Keratinocyte (primary cell): Measurements from ENCODE around the gene ANKMY1. TPM values are rescaled to one million over a fixed set of nuclear protein-coding genes. Genes with fewer than 3 reads are reported as not detected.

Experiments
- DNase-seq: peaks from one replicate; pipeline ENCODE4 v3.0.0-alpha.2; 2011; ENCODE audit warnings: low read depth, missing footprints, low spot score
- FAIRE-seq: peaks from 2 replicates; lab custom pipeline; 2011; peaks lifted over from hg19 to GRCh38; lab: Jason Lieb, UNC
- H2AFZ ChIP-seq: 2 replicates; pipeline ENCODE4 v1.6.0; 2012; ENCODE audit warnings: low read length, control low read depth, inconsistent platforms; ENCODE audit not compliant: control insufficient read depth
- H3K27ac ChIP-seq: 2 replicates; pipeline ENCODE4 v1.5.1; 2011; ENCODE audit warnings: low read length; ENCODE audit not compliant: control insufficient read depth, insufficient read depth
- H3K27me3 ChIP-seq: 3 replicates; pipeline ENCODE4 v1.6.0; 2011; ENCODE audit warnings: low read length; ENCODE audit not compliant: control insufficient read depth, insufficient read depth; ENCODE audit errors: extremely low read depth
- H3K36me3 ChIP-seq, 2 experiments: 2 replicates in 1 of 2; 3 replicates in 1 of 2; pipeline ENCODE4 v1.5.1; 2011; ENCODE audit warnings: low read length in 2 of 2, mild to moderate bottlenecking in 1 of 2; ENCODE audit not compliant: control insufficient read depth in 2 of 2, insufficient read depth in 2 of 2; ENCODE audit errors: extremely low read depth in 1 of 2
- H3K4me1 ChIP-seq: 3 replicates; pipeline ENCODE4 v1.5.1; 2011; ENCODE audit warnings: low read length; ENCODE audit not compliant: control insufficient read depth, insufficient read depth; ENCODE audit errors: extremely low read depth
- H3K4me2 ChIP-seq: 3 replicates; pipeline ENCODE4 v1.6.0; 2011; ENCODE audit warnings: low read depth, low read length; ENCODE audit not compliant: control insufficient read depth, insufficient read depth; ENCODE audit errors: extremely low read depth
- H3K4me3 ChIP-seq, 3 experiments: fragments of 200-600 bp in 1 of 3; sonication (generic) in 1 of 3; 2 replicates in 2 of 3; 3 replicates in 1 of 3; pipeline ENCODE4 v1.5.1; 2011 to 2016; ENCODE audit warnings: low read length in 3 of 3, mild to moderate bottlenecking in 3 of 3, control low read depth in 2 of 3, inconsistent platforms in 1 of 3, low read depth in 1 of 3, mixed read lengths in 1 of 3, mixed run types in 1 of 3, moderate library complexity in 1 of 3; ENCODE audit not compliant: control insufficient read depth in 2 of 3, insufficient read depth in 2 of 3; ENCODE audit errors: extremely low read depth in 1 of 3
- H3K79me2 ChIP-seq: 2 replicates; pipeline ENCODE4 v1.6.0; 2012; ENCODE audit warnings: low read length; ENCODE audit not compliant: control insufficient read depth, insufficient read depth
- H3K9ac ChIP-seq: 3 replicates; pipeline ENCODE4 v1.6.0; 2011; ENCODE audit warnings: low read length; ENCODE audit not compliant: control insufficient read depth, insufficient read depth; ENCODE audit errors: extremely low read depth
- H3K9me1 ChIP-seq: 3 replicates; pipeline ENCODE4 v1.6.0; 2011; ENCODE audit warnings: low read length; ENCODE audit not compliant: control insufficient read depth, insufficient read depth; ENCODE audit errors: extremely low read depth
- H3K9me3 ChIP-seq: 2 replicates; pipeline ENCODE4 v1.5.1; 2012; ENCODE audit warnings: low read depth, low read length; ENCODE audit not compliant: control insufficient read depth
- H4K20me1 ChIP-seq: 3 replicates; pipeline ENCODE4 v1.6.0; 2011; ENCODE audit warnings: low read length; ENCODE audit not compliant: control insufficient read depth, insufficient read depth; ENCODE audit errors: extremely low read depth
- EZH2 ChIP-seq: IDR thresholded peaks from one replicate; pipeline ENCODE4 v1.6.1; 2012; ENCODE audit warnings: inconsistent platforms, mild to moderate bottlenecking, low read length, moderate library complexity
- dilution Hi-C: fragments of 300-500 bp; cut with MboI; formaldehyde crosslinking; loops from one replicate; pipeline ENCODE4 v1.7.0; 2020; ENCODE audit warnings: low sequenced_read_pairs; ENCODE audit not compliant: extremely low pct_ligation_motif_present
- polyA plus RNA-seq, 5 experiments: library from polyadenylated mRNA; depleted of rRNA in 3 of 5; stranded (reverse) in 3 of 5; stranded (forward) in 1 of 5; unstranded in 1 of 5; fragments of >200 nt; gene quantifications; 1 replicate in 1 of 5; 2 replicates in 3 of 5; 3 replicates in 1 of 5; pipeline versions ENCODE4 v1.2.1 to v1.2.3, GENCODE V29; 2011 to 2012; ENCODE audit warnings: missing spikeins in 2 of 5, low read depth in 1 of 5, low replicate concordance in 1 of 5
- TF ChIP-seq, protein P1 (sequence below), 3 experiments: IDR thresholded peaks in 1 of 3; conservative IDR thresholded peaks in 1 of 3; optimal IDR thresholded peaks in 1 of 3; 2 replicates in 2 of 3; 3 replicates in 1 of 3; pipeline versions ENCODE3 to v1.5.1; 2011; ENCODE audit warnings: low read length in 3 of 3, mild to moderate bottlenecking in 3 of 3, moderate library complexity in 2 of 3, control low read depth in 1 of 3, inconsistent platforms in 1 of 3; ENCODE audit not compliant: insufficient read depth in 2 of 3; ENCODE audit errors: extremely low read depth in 1 of 3

Gene ANKMY1
- polyA plus RNA-seq, 1 donor (not counting 4 experiments of a cell fraction or from before 2014, with no cell fraction given), result 3.3 TPM

DNA sequence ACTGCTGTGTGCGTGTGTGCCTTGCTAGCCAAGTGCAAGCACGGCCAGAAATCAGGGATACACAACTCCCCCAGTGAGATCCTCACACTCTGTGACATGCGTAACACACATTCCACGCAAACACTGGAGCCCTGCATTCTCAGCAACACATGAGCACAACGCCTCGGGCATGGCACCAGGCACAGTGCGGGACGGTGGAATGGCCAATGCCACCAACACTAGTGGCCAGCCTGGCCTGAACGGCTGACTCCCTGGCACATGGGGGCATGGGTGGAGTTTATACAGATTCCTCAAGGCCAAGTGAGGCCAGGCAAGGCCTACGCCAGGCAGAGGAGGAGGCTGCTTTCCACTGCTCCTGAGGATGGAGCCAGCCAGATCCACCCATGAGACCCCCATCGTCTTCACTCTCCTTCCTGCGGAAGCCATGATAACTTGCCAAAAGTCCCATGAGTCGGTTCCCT lies 56.2 kb downstream of the ANKMY1 start:
- H3K4me2 ChIP-seq, result no peak overlapping the region
- no peak overlapping the region for H3K4me3 ChIP-seq
- H3K36me3 ChIP-seq, result no peaks in the 10 kb centered on the region
- dilution Hi-C loops, result no loop called here
- H3K4me1 ChIP-seq, result no peaks in the 10 kb centered on the region
- H3K27me3 ChIP-seq, result no peaks in the 10 kb centered on the region
- no peak overlapping the region for H3K9ac ChIP-seq
- FAIRE-seq (no peak), DNase-seq (no peak)
- TF ChIP-seq, protein P1, sequence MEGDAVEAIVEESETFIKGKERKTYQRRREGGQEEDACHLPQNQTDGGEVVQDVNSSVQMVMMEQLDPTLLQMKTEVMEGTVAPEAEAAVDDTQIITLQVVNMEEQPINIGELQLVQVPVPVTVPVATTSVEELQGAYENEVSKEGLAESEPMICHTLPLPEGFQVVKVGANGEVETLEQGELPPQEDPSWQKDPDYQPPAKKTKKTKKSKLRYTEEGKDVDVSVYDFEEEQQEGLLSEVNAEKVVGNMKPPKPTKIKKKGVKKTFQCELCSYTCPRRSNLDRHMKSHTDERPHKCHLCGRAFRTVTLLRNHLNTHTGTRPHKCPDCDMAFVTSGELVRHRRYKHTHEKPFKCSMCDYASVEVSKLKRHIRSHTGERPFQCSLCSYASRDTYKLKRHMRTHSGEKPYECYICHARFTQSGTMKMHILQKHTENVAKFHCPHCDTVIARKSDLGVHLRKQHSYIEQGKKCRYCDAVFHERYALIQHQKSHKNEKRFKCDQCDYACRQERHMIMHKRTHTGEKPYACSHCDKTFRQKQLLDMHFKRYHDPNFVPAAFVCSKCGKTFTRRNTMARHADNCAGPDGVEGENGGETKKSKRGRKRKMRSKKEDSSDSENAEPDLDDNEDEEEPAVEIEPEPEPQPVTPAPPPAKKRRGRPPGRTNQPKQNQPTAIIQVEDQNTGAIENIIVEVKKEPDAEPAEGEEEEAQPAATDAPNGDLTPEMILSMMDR (optimal IDR thresholded peaks at IDR 0.05 in 1 of 3, IDR thresholded peaks at IDR 0.05 in 1 of 3, conservative IDR thresholded peaks at IDR 0.05 in 1 of 3; ENCODE audit: extremely low read depth in 1 of 3, insufficient read depth in 2 of 3, low read length in 3 of 3), result no peak
- no peak for TF ChIP-seq EZH2
- H4K20me1 ChIP-seq, result no peaks in the 10 kb centered on the region
- no peaks in the 10 kb centered on the region for H3K79me2 ChIP-seq
- no peaks in the 10 kb centered on the region for H3K9me1 ChIP-seq
- no peak overlapping the region for H3K27ac ChIP-seq
- H2AFZ ChIP-seq, result no peak overlapping the region
- no peaks in the 10 kb centered on the region for H3K9me3 ChIP-seq

DNA sequence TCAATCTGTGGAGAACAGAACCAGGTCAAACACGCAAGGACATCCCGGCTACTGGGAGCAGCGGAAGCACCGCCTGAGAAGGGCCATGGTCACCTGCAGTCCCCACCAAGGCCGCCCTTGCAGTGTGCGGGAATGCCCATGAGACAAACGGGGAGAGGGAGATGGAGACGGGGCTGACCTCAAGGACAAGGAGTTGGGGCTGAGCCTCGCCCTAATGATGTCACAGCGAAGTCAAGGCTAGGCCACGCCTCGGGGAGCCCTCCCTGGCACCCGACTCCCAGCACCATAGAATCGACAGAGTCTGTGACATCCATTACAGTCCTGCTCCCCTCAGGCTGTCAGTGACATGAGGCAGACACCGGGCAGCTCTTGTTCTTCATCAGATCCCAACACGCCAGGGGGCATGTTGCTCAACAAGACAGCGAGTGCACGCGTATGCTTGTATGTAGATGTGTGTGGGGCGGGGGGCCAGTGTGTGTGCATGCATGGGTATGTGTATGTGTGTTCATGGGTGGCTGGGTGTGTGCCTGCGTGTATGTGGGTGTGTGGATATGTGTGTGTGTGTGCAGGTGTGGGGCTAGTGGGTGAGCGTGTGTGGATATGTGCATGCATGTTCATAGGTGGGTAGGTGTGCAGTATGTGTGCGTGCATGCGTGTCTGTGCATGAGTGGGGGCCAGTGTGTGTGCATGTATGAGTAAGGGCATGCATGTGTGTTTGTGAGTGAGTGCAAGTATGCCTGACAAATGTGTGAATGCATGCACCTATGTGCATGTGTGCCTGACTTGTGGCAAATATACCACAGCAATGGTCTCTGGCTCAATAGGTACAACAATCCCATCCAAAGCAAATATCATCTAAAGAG lies 57.0 kb downstream of the ANKMY1 start:
- DNase-seq, result no peak
- H3K4me1 ChIP-seq, result no peaks in the 10 kb centered on the region
- no peak overlapping the region for H3K4me2 ChIP-seq
- no peak for FAIRE-seq
- H3K27ac ChIP-seq, result no peak overlapping the region
- no peaks in the 10 kb centered on the region for H3K9me3 ChIP-seq
- no peaks in the 10 kb centered on the region for H3K79me2 ChIP-seq
- dilution Hi-C loops, result no loop called here
- H3K36me3 ChIP-seq, result no peaks in the 10 kb centered on the region
- H3K27me3 ChIP-seq, result no peaks in the 10 kb centered on the region
- no peak for TF ChIP-seq EZH2
- TF ChIP-seq, protein P1 (optimal IDR thresholded peaks at IDR 0.05 in 1 of 3, IDR thresholded peaks at IDR 0.05 in 1 of 3, conservative IDR thresholded peaks at IDR 0.05 in 1 of 3; ENCODE audit: extremely low read depth in 1 of 3, insufficient read depth in 2 of 3, low read length in 3 of 3), result no peak
- no peaks in the 10 kb centered on the region for H4K20me1 ChIP-seq
- H3K9me1 ChIP-seq, result no peaks in the 10 kb centered on the region
- H3K9ac ChIP-seq, result no peak overlapping the region
- H2AFZ ChIP-seq, result no peak overlapping the region
- no peak overlapping the region for H3K4me3 ChIP-seq
